Measurements from ENCODE around the gene REC8. TPM values are rescaled to one million over a fixed set of nuclear protein-coding genes. Genes with fewer than 3 reads are reported as not detected.
"Not testable (repeated sequence)": the region's sequence is repeated elsewhere in the genome, so short reads cannot be mapped to it uniquely, and the experiment has no call there.

Gene REC8
- total RNA-seq, 5 donors from 2014 or later (not counting 1 experiment from before 2014, with no cell fraction given): 32.4 to 82.5 (median 41.5) TPM

GRCh38 chr14:24198814-24199524 lies 27.1 kb downstream of the REC8 start:
- Mint-ChIP-seq H3K4me1 (peaks cover 43 to 63% (median 49%) of the 10 kb centered on the region in 3 donors), H3K27me3 (no peaks in the 10 kb centered on the region), H3K27ac (peak overlapping the region; percentile 40 to 50), H3K9me3 (peaks cover 4 to 7% (median 5%) of the 10 kb centered on the region in 3 donors), H3K36me3 (peaks cover 28% of the 10 kb centered on the region), H3K4me3 (peak overlapping the region in 1 of 3 donors; percentile 41)
- WGBS (ENCODE audit: insufficient coverage): 82% methylated on average over 4 of the region's 7 CpGs
- Histone ChIP-seq H3K27ac (ENCODE audit: low read length) (no peak overlapping the region), H3K4me3 (ENCODE audit: control insufficient read depth in 1 of 2, extremely low read depth in 1 of 2, low read length in 1 of 2) (no peak overlapping the region), H3K4me1 (ENCODE audit: control insufficient read depth in 1 of 2, extremely low read depth in 1 of 2, insufficient read depth in 2 of 2, low read length in 2 of 2) (peaks cover 14 to 36% of the 10 kb centered on the region in 2 experiments), H3K36me3 (ENCODE audit: control insufficient read depth in 2 of 2, extremely low read depth in 1 of 2, insufficient read depth in 1 of 2, low read length in 1 of 2) (peaks cover 1 to 9% of the 10 kb centered on the region in 2 donors), H3K27me3 (replicated peaks in 1 of 2; ENCODE audit: control insufficient read depth in 2 of 2, extremely low read depth in 1 of 2, insufficient read depth in 2 of 2, low read length in 1 of 2) (no peaks in the 10 kb centered on the region), H3K9me3 (no peaks in the 10 kb centered on the region)
- ChIA-PET CTCF (interaction anchor here (0.6 to 1.6 kb wide), 3 partner anchors 8 to 232 kb away, joined by 3 to 12 read pairs (median 6); no protein-coding TSS in a partner anchor), POLR2A (interaction anchor here (0.6 to 1.0 kb wide), 2 partner anchors 9 to 17 kb away, joined by 5 read pairs; partner anchors contain the start of gene MDP1 (in 1 of the 2))
- DNase-seq (no peak), ATAC-seq (replicated peaks in 1 of 4) (no peak)

- Mint-ChIP-seq H3K36me3 (peaks cover 57% of the 10 kb centered on the region), H3K4me1 (peaks cover 34 to 50% (median 45%) of the 10 kb centered on the region in 3 donors)
- CTCF ChIA-PET: interaction anchor here in 1 of 2 donors (0.8 kb wide), 1 partner anchor 14 kb away, joined by 3 read pairs; the partner anchor contains the start of gene IPO4
- 97% methylated on average over 5 of the region's 8 CpGs for WGBS (ENCODE audit: insufficient coverage)
- POLR2A ChIA-PET: interaction anchor here (0.6 to 0.8 kb wide), 2 partner anchors 40 to 109 kb away, joined by 4 read pairs; partner anchors contain the start of gene TINF2 (in 1 of the 2)
- H3K27ac Mint-ChIP-seq; DNase-seq; H3K4me3 ChIP-seq (ENCODE audit: control insufficient read depth in 1 of 2, extremely low read depth in 1 of 2, low read length in 1 of 2); H3K27me3 ChIP-seq (replicated peaks in 1 of 2; ENCODE audit: control insufficient read depth in 2 of 2, extremely low read depth in 1 of 2, insufficient read depth in 2 of 2, low read length in 1 of 2); H3K9me3 Mint-ChIP-seq; ATAC-seq (replicated peaks in 1 of 4); H3K27me3 Mint-ChIP-seq; H3K27ac ChIP-seq (ENCODE audit: low read length); H3K9me3 ChIP-seq; H3K4me3 Mint-ChIP-seq: not testable (repeated sequence)
- H3K36me3 ChIP-seq (ENCODE audit: control insufficient read depth in 2 of 2, extremely low read depth in 1 of 2, insufficient read depth in 1 of 2, low read length in 1 of 2): peaks cover 13 to 31% of the 10 kb centered on the region in 2 donors
- peaks cover 0 to 19% of the 10 kb centered on the region in 2 experiments for H3K4me1 ChIP-seq (ENCODE audit: control insufficient read depth in 1 of 2, extremely low read depth in 1 of 2, insufficient read depth in 2 of 2, low read length in 2 of 2)
Measured at GRCh38 chr14:24202538-24202937, 30.7 kb downstream of the REC8 start.

GRCh38 chr14:24203249-24203886 lies 31.5 kb downstream of the REC8 start:
- CTCF ChIA-PET: interaction anchor here in 1 of 2 donors (0.8 kb wide), 1 partner anchor 15 kb away, joined by 3 read pairs; the partner anchor contains the start of gene IPO4

GRCh38 chr14:24204163-24205146 lies 32.6 kb downstream of the REC8 start:
- CTCF ChIA-PET: interaction anchor here in 1 of 2 donors (0.7 kb wide), 1 partner anchor 1552 kb away, joined by 4 read pairs; no protein-coding TSS in a partner anchor
- H3K27me3 Mint-ChIP-seq: no peaks in the 10 kb centered on the region
- H3K27ac ChIP-seq (ENCODE audit: low read length): no peak overlapping the region
- H3K36me3 ChIP-seq (ENCODE audit: control insufficient read depth in 2 of 2, extremely low read depth in 1 of 2, insufficient read depth in 1 of 2, low read length in 1 of 2): peaks cover 21 to 47% of the 10 kb centered on the region in 2 donors
- no peaks in the 10 kb centered on the region for H3K9me3 ChIP-seq
- no peak for ATAC-seq (replicated peaks in 1 of 4)
- peaks cover 4 to 7% (median 5%) of the 10 kb centered on the region in 3 donors for H3K9me3 Mint-ChIP-seq
- peaks cover 0 to 16% of the 10 kb centered on the region in 2 experiments for H3K4me1 ChIP-seq (ENCODE audit: control insufficient read depth in 1 of 2, extremely low read depth in 1 of 2, insufficient read depth in 2 of 2, low read length in 2 of 2)
- H3K27ac Mint-ChIP-seq: peak overlapping the region in 1 of 2 donors; percentile 9
- POLR2A ChIA-PET: interaction anchor here (0.7 kb wide), 2 partner anchors 8 to 64 kb away, joined by 6 to 8 read pairs; no protein-coding TSS in a partner anchor
- no peak for DNase-seq
- 97% methylated on average over 6 of the region's 7 CpGs for WGBS (ENCODE audit: insufficient coverage)
- no peak overlapping the region for H3K4me3 Mint-ChIP-seq
- H3K4me1 Mint-ChIP-seq: peaks cover 25 to 48% (median 43%) of the 10 kb centered on the region in 3 donors
- H3K36me3 Mint-ChIP-seq: peaks cover 60% of the 10 kb centered on the region
- H3K27me3 ChIP-seq (replicated peaks in 1 of 2; ENCODE audit: control insufficient read depth in 2 of 2, extremely low read depth in 1 of 2, insufficient read depth in 2 of 2, low read length in 1 of 2): no peaks in the 10 kb centered on the region
- no peak overlapping the region for H3K4me3 ChIP-seq (ENCODE audit: control insufficient read depth in 1 of 2, extremely low read depth in 1 of 2, low read length in 1 of 2)

More at GRCh38 chr14:24203249-24203886, 31.5 kb downstream of the REC8 start:
- not testable (repeated sequence) for H3K9me3 ChIP-seq; ATAC-seq (replicated peaks in 1 of 4); DNase-seq; H3K9me3 Mint-ChIP-seq; H3K4me3 ChIP-seq (ENCODE audit: control insufficient read depth in 1 of 2, extremely low read depth in 1 of 2, low read length in 1 of 2); H3K27ac ChIP-seq (ENCODE audit: low read length); H3K4me3 Mint-ChIP-seq; H3K27me3 Mint-ChIP-seq; H3K27ac Mint-ChIP-seq; H3K27me3 ChIP-seq (replicated peaks in 1 of 2; ENCODE audit: control insufficient read depth in 2 of 2, extremely low read depth in 1 of 2, insufficient read depth in 2 of 2, low read length in 1 of 2)
- Histone ChIP-seq H3K4me1 (ENCODE audit: control insufficient read depth in 1 of 2, extremely low read depth in 1 of 2, insufficient read depth in 2 of 2, low read length in 2 of 2) (peaks cover 0 to 23% of the 10 kb centered on the region in 2 experiments), H3K36me3 (ENCODE audit: control insufficient read depth in 2 of 2, extremely low read depth in 1 of 2, insufficient read depth in 1 of 2, low read length in 1 of 2) (peaks cover 17 to 39% of the 10 kb centered on the region in 2 donors)
- WGBS (ENCODE audit: insufficient coverage): 92% methylated on average over 2 of the region's 16 CpGs
- Mint-ChIP-seq H3K4me1 (peaks cover 33 to 57% (median 47%) of the 10 kb centered on the region in 3 donors), H3K36me3 (peaks cover 64% of the 10 kb centered on the region)
- POLR2A ChIA-PET: interaction anchor here (0.6 to 0.8 kb wide), 2 partner anchors 39 to 110 kb away, joined by 4 read pairs; partner anchors contain the start of gene TINF2 (in 1 of the 2)

- no peak overlapping the region for H3K27ac ChIP-seq (ENCODE audit: low read length)
- H3K27me3 ChIP-seq (replicated peaks in 1 of 2; ENCODE audit: control insufficient read depth in 2 of 2, extremely low read depth in 1 of 2, insufficient read depth in 2 of 2, low read length in 1 of 2): no peaks in the 10 kb centered on the region
- POLR2A ChIA-PET: interaction anchor here in 1 of 2 donors (0.5 kb wide), 1 partner anchor 37 kb away, joined by 4 read pairs; no protein-coding TSS in a partner anchor
- no peaks in the 10 kb centered on the region for H3K9me3 ChIP-seq
- ATAC-seq (replicated peaks in 1 of 4) (no peak), DNase-seq (no peak)
- Mint-ChIP-seq H3K27ac (peak overlapping the region; percentile 22 to 83), H3K36me3 (peaks cover 71% of the 10 kb centered on the region), H3K4me1 (peaks cover 35 to 57% (median 52%) of the 10 kb centered on the region in 3 donors), H3K4me3 (no peak overlapping the region), H3K9me3 (peaks cover 4 to 7% (median 5%) of the 10 kb centered on the region in 3 donors), H3K27me3 (no peaks in the 10 kb centered on the region)
- peaks cover 25 to 66% of the 10 kb centered on the region in 2 donors for H3K36me3 ChIP-seq (ENCODE audit: control insufficient read depth in 2 of 2, extremely low read depth in 1 of 2, insufficient read depth in 1 of 2, low read length in 1 of 2)
- WGBS (ENCODE audit: insufficient coverage): 96% methylated on average over 7 of the region's 11 CpGs
- H3K4me3 ChIP-seq (ENCODE audit: control insufficient read depth in 1 of 2, extremely low read depth in 1 of 2, low read length in 1 of 2): no peak overlapping the region
- H3K4me1 ChIP-seq (ENCODE audit: control insufficient read depth in 1 of 2, extremely low read depth in 1 of 2, insufficient read depth in 2 of 2, low read length in 2 of 2): peaks cover 3 to 17% of the 10 kb centered on the region in 2 experiments
- CTCF ChIA-PET: interaction anchor here in 1 of 2 donors (0.5 to 0.6 kb wide), 2 partner anchors 8 to 101 kb away, joined by 3 to 12 read pairs; no protein-coding TSS in a partner anchor
Measured at GRCh38 chr14:24206260-24207103, 34.6 kb downstream of the REC8 start.
